LNCaP clone FGC (cell line): ENCODE data around the gene TEC.
"Not testable (repeated sequence)": the region's sequence is repeated elsewhere in the genome, so short reads cannot be mapped to it uniquely, and the experiment has no call there.

Source experiments
- DNase-seq: peaks from one replicate; pipeline ENCODE4 v3.0.0-alpha.2; 2011; ENCODE audit warnings: low read depth
- H3K4me3 ChIP-seq: 2 replicates; pipeline ENCODE4 v1.5.1; 2011; ENCODE audit warnings: mild to moderate bottlenecking, low read depth, low read length, control low read depth
- TF ChIP-seq, protein P1 (sequence below): IDR thresholded peaks from 2 replicates; pipeline ENCODE4 v1.5.1; 2012; ENCODE audit warnings: mild to moderate bottlenecking; ENCODE audit not compliant: control insufficient read depth, insufficient read depth; ENCODE audit errors: extremely low read depth

Gene TEC

DNA sequence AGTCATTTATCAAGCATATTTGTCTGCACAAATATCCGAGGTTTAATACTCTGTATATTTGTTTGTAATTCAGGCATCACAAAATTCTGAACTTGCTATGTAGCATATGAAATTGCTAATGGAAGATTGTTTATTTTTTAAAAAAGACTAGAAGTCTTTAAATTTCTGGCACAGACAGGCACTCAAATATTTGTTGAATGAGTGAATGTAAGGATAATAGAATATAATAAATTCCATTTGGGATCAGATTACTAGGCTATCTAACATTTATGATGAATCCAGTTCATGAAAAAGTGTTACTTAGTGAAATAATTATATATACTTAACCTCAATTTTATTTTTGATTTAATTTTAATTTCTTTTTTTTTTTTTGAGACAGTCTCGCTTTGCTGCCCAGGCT, 30.4 kb upstream of the TEC start:
- DNase-seq, result no peak
- TF ChIP-seq, protein P1, sequence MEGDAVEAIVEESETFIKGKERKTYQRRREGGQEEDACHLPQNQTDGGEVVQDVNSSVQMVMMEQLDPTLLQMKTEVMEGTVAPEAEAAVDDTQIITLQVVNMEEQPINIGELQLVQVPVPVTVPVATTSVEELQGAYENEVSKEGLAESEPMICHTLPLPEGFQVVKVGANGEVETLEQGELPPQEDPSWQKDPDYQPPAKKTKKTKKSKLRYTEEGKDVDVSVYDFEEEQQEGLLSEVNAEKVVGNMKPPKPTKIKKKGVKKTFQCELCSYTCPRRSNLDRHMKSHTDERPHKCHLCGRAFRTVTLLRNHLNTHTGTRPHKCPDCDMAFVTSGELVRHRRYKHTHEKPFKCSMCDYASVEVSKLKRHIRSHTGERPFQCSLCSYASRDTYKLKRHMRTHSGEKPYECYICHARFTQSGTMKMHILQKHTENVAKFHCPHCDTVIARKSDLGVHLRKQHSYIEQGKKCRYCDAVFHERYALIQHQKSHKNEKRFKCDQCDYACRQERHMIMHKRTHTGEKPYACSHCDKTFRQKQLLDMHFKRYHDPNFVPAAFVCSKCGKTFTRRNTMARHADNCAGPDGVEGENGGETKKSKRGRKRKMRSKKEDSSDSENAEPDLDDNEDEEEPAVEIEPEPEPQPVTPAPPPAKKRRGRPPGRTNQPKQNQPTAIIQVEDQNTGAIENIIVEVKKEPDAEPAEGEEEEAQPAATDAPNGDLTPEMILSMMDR, result no peak
- no peak overlapping the region for H3K4me3 ChIP-seq

- TF ChIP-seq, protein P1, result no peak
- no peak for DNase-seq
- H3K4me3 ChIP-seq, result no peak overlapping the region
These were observed 29.9 kb upstream of the TEC start for GRCh38 chr4:48299560-48299959.

GRCh38 chr4:48297256-48297846, 27.7 kb upstream of the TEC start:
- no peak overlapping the region for H3K4me3 ChIP-seq
- TF ChIP-seq, protein P1, result no peak
- DNase-seq, result no peak

DNA sequence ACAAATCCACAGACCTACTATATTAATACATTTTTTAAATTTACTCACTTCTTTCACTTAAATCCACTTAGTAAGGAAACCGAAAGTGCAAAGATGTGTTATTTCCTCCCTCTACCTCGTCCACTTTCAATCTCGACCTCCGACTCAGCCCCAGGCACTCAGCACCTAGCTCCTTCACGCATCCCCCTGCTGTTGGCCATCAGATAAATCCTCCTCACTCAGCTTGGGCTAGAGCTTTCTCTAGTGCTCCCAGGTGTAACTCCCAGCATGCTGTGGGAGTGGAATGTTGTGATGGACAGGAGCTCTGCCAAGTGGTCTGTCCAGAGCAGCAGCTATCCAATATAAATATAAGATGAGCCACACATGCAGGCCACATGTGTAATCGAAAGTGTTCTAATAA, 26.7 kb upstream of the TEC start:
- TF ChIP-seq, protein P1, result no peak
- no peak for DNase-seq
- no peak overlapping the region for H3K4me3 ChIP-seq

DNA sequence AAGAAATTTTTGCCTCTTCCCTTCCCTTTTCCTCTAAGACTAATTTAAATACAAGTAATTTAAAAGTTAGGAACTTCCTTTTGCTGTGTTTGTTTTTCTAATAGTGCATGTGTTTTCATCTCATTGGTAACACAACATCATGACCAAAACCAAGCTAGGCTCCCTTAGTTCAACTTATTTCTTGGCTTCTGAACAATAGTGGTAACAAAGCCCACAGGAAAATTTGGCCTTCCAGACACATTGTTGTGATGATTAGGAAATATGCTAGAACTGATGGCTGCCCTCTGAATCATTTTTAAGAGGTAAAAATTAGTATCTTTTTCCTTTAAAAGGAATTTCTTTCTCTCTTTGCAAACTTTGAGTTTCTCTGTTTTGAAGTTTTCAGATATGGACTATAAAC, 25.5 kb upstream of the TEC start:
- no peak for DNase-seq
- TF ChIP-seq, protein P1, result no peak
- H3K4me3 ChIP-seq, result no peak overlapping the region

- not testable (repeated sequence) for DNase-seq, H3K4me3 ChIP-seq
These were observed 22.7 kb upstream of the TEC start for GRCh38 chr4:48292218-48292790.

DNA sequence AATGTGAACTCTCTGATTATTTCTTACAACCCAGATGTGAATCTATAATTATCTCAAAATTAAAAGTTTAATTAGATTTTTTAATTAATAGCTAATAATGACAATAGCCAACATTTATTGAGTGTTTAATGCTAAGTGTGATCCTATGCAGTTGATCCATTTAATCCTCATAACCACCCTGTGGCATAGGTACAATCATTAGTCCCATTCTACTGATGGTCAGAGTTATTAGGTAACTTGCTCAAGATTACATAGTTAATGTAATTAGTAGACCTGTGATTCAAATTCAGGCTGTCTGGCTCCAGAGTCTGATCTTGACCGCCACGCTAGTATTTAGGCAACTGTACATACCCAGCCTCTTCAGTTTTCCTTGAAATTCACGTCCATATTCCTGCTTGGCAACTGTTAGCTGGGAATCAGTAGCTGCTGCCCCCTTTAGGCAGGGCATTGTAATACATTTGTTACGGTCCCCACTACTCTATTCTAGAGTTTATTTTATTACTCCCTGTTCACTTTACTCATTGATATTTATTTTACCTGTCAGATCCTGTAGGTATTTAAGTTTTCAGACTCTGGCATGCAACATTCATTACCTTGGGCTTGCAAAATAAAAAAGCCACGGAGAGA, 20.6 kb upstream of the TEC start:
- TF ChIP-seq, protein P1, result peak; percentile 58
- no peak overlapping the region for H3K4me3 ChIP-seq

DNA sequence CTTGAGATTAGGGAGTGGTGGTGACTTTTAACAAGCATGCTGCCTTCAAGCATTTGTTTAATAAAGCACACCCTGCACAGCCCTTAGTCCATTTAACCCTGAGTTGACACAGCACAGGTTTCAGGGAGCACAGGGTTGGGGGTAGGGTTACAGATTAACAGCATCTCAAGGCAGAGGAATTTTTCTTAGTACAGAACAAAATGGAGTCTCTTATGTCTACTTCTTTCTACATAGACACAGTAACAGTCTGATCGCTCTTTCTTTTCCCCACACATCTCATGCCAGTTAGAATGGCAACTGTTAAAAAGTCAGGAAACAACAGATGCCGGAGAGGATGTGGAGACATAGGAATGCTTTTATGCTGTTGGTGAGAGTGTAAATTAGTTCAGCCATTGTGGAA, 16.4 kb upstream of the TEC start:
- H3K4me3 ChIP-seq, DNase-seq: not testable (repeated sequence)

More for the DNA sequence above, 20.6 kb upstream of the TEC start:
- DNase-seq, result no peak

DNA sequence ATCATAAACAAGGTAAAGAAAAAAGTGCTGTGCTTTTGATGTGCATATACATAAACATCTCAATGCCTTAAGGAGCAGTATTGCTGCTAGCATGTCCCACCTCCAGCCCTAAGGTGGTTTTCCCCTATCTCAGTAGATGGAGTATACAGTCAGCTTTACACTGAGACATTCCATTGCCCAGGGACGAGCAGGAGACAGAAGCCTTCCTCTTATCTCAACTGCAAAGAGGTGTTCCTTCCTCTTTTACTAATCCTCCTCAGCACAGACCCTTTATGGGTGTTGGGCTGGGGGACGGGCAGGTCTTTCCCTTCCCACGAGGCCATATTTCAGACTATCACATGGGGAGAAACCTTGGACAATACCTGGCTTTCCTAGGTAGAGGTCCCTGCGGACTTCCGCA, 16.0 kb upstream of the TEC start:
- not testable (repeated sequence) for H3K4me3 ChIP-seq, DNase-seq
